ENCODE measurements around the gene TMCC3. TPM values are rescaled to one million over a fixed set of nuclear protein-coding genes. Genes with fewer than 3 reads are reported as not detected.

Gene TMCC3
- total RNA-seq, 1 donor from 2014 or later = 11.5 TPM

- H3K4me1 ChIP-seq = peaks cover 17% of the 10 kb centered on the region
- no peak overlapping the region for H3K27ac ChIP-seq
- H3K4me3 ChIP-seq = no peak overlapping the region
- no peak for DNase-seq (ENCODE audit: extremely low spot score in 2 of 2)
- TF ChIP-seq CTCF (IDR thresholded peaks at IDR 0.05) = no peak
- TF ChIP-seq POLR2AphosphoS5 (IDR thresholded peaks at IDR 0.05; ENCODE audit: insufficient read depth in 1 of 2, low read depth in 1 of 2) = no peak
- TF ChIP-seq POLR2A (IDR thresholded peaks at IDR 0.05) = no peak
- no peaks in the 10 kb centered on the region for H3K36me3 ChIP-seq
- intact Hi-C loops (cut with DNase I) = no loop called here
- no peaks in the 10 kb centered on the region for H3K9me3 ChIP-seq
- H3K27me3 ChIP-seq = no peaks in the 10 kb centered on the region
These were observed 15.6 kb downstream of the TMCC3 start for GRCh38 chr12:94634717-94635116.

GRCh38 chr12:94633401-94633800 is 17.0 kb downstream of the TMCC3 start:
- no peak for TF ChIP-seq CTCF (IDR thresholded peaks at IDR 0.05)
- TF ChIP-seq POLR2AphosphoS5 (IDR thresholded peaks at IDR 0.05; ENCODE audit: insufficient read depth in 1 of 2, low read depth in 1 of 2) = no peak
- no peak for TF ChIP-seq POLR2A (IDR thresholded peaks at IDR 0.05)
- Histone ChIP-seq H3K27me3 (no peaks in the 10 kb centered on the region), H3K9me3 (no peaks in the 10 kb centered on the region), H3K27ac (no peak overlapping the region), H3K36me3 (no peaks in the 10 kb centered on the region), H3K4me3 (no peak overlapping the region), H3K4me1 (peaks cover 17% of the 10 kb centered on the region)
- DNase-seq (ENCODE audit: extremely low spot score in 2 of 2) = no peak
- intact Hi-C loops (cut with DNase I) = no loop called here

- Histone ChIP-seq H3K9me3 (no peaks in the 10 kb centered on the region), H3K36me3 (no peaks in the 10 kb centered on the region), H3K27ac (no peak overlapping the region), H3K27me3 (no peaks in the 10 kb centered on the region), H3K4me3 (no peak overlapping the region), H3K4me1 (peaks cover 3% of the 10 kb centered on the region)
- intact Hi-C loops (cut with DNase I) = no loop called here
- DNase-seq (ENCODE audit: extremely low spot score in 2 of 2) = no peak
- TF ChIP-seq POLR2AphosphoS5 (IDR thresholded peaks at IDR 0.05; ENCODE audit: insufficient read depth in 1 of 2, low read depth in 1 of 2) (no peak), POLR2A (IDR thresholded peaks at IDR 0.05) (no peak), CTCF (IDR thresholded peaks at IDR 0.05) (no peak)
These were observed 19.3 kb downstream of the TMCC3 start for GRCh38 chr12:94631058-94631457.

DNA sequence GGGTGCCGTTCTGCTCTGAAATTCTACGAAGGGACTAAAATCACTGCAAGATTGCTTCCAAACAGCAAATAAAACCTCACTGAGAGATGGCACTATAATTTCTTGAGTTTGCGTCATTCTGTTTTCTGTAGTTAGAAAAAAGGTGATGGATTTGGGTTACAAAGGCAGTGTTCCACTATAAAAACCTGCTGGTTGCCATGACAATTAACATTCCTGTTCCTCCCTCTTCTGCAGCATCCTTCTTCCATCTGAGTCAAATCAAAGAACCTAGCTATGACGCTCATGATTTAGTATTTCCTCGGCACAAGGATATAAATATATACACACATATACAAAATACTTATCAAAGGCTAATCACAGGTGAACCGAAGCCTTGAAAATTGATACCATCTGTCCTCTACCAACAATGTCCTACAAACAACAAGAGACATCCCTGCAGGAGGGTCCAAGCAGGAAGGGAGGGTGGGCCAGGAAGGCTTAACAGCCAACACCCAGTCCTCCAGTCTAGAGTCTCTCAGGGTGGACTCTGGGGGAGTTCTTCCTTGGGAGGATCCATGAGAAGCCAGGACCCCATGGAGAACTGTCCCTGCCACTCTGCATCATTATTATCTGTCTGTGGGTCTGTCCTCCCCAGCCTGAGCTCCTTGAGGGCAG is 21.4 kb downstream of the TMCC3 start:
- Histone ChIP-seq H3K27me3 (no peaks in the 10 kb centered on the region), H3K27ac (no peak overlapping the region), H3K4me3 (no peak overlapping the region), H3K36me3 (no peaks in the 10 kb centered on the region), H3K4me1 (no peaks in the 10 kb centered on the region), H3K9me3 (no peaks in the 10 kb centered on the region)
- intact Hi-C loops (cut with DNase I) = no loop called here
- DNase-seq (ENCODE audit: extremely low spot score in 2 of 2) = no peak
- TF ChIP-seq CTCF (IDR thresholded peaks at IDR 0.05) (no peak), POLR2AphosphoS5 (IDR thresholded peaks at IDR 0.05; ENCODE audit: insufficient read depth in 1 of 2, low read depth in 1 of 2) (no peak), POLR2A (IDR thresholded peaks at IDR 0.05) (no peak)

DNA sequence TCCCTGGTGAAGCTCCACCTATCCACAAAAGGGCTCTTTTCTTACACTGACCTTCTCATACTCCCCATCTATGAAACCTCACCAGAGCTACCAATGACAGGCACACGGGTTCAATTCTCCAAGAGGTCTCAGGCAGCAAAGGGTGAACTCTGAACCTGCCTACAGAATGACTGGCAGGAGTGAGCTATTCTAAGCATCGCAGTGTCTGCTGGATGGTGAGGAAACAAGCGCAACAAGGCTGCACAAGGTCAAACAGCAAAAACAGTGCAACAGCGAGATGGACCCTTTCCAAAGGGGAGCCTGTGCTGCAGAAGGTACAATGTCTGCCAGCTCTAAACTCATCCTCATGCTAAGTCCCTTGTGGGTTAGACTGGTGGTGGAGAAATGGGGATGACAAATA is 22.0 kb downstream of the TMCC3 start:
- H3K27me3 ChIP-seq = no peaks in the 10 kb centered on the region
- TF ChIP-seq CTCF (IDR thresholded peaks at IDR 0.05) = no peak
- no peak for TF ChIP-seq POLR2A (IDR thresholded peaks at IDR 0.05)
- no peak for TF ChIP-seq POLR2AphosphoS5 (IDR thresholded peaks at IDR 0.05; ENCODE audit: insufficient read depth in 1 of 2, low read depth in 1 of 2)
- H3K27ac ChIP-seq = no peak overlapping the region
- no peak for DNase-seq (ENCODE audit: extremely low spot score in 2 of 2)
- no peaks in the 10 kb centered on the region for H3K36me3 ChIP-seq
- peaks cover 4% of the 10 kb centered on the region for H3K4me1 ChIP-seq
- no peak overlapping the region for H3K4me3 ChIP-seq
- intact Hi-C loops (cut with DNase I) = no loop called here
- H3K9me3 ChIP-seq = no peaks in the 10 kb centered on the region

Measured in vagina (tissue), 2 donors.